Measurements from ENCODE around the gene DNALI1.
A peak's percentile ranks its signal among the peaks of the same experiment; 100 is the strongest.

The DNALI1 gene

DNA sequence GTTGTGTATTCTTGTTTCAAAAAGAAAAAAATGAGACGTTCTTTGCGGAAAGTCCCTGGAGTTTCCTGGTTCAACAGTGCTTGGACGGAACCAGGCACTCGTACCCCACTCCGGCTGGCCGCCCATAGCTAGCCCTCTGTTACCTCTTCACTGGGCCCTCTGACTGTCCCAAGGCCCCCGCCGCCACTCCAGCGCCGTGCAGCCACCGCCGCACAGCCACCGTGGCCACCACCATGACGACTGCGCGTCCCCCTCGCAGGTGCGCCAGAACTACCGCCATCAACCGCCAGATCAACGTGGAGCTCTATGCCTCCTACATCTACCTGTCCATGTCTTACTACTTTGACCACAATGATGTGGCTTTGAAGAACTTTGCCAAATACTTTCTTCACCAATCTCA, 12.2 kb upstream of the DNALI1 start:
- no peaks in the 10 kb centered on the region for H3K9me3 ChIP-seq (ENCODE audit: insufficient read depth, low read length, severe bottlenecking)
- H3K4me2 ChIP-seq (ENCODE audit: insufficient read depth, low read length), result no peak overlapping the region
- no peak overlapping the region for H2AFZ ChIP-seq (ENCODE audit: low read depth, low read length)
- H3K36me3 ChIP-seq (ENCODE audit: insufficient read depth, low read length), result peaks cover 70% of the 10 kb centered on the region
- no peak for TF ChIP-seq EZH2 (IDR thresholded peaks at IDR 0.05; ENCODE audit: borderline replicate concordance, low read depth, low read length, severe bottlenecking)
- TF ChIP-seq, protein P1, sequence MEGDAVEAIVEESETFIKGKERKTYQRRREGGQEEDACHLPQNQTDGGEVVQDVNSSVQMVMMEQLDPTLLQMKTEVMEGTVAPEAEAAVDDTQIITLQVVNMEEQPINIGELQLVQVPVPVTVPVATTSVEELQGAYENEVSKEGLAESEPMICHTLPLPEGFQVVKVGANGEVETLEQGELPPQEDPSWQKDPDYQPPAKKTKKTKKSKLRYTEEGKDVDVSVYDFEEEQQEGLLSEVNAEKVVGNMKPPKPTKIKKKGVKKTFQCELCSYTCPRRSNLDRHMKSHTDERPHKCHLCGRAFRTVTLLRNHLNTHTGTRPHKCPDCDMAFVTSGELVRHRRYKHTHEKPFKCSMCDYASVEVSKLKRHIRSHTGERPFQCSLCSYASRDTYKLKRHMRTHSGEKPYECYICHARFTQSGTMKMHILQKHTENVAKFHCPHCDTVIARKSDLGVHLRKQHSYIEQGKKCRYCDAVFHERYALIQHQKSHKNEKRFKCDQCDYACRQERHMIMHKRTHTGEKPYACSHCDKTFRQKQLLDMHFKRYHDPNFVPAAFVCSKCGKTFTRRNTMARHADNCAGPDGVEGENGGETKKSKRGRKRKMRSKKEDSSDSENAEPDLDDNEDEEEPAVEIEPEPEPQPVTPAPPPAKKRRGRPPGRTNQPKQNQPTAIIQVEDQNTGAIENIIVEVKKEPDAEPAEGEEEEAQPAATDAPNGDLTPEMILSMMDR (IDR thresholded peaks at IDR 0.05; ENCODE audit: borderline replicate concordance, extremely low read depth, low read length, poor library complexity, severe bottlenecking), result no peak
- peaks cover 3% of the 10 kb centered on the region; the same call in 1 of the 2 replicates for H4K20me1 ChIP-seq (ENCODE audit: insufficient read depth, low read length)
- no peak for ATAC-seq (ENCODE audit: insufficient read depth, low read depth)
- H3K27me3 ChIP-seq (ENCODE audit: insufficient read depth, low read length, poor library complexity), result no peaks in the 10 kb centered on the region
- no peak for DNase-seq
- no peaks in the 10 kb centered on the region for H3K4me1 ChIP-seq (ENCODE audit: insufficient read depth, low read length)
- H3K4me3 ChIP-seq (ENCODE audit: low read depth in 1 of 2, low read length in 2 of 2), result no peak overlapping the region
- no peak overlapping the region for H3K9ac ChIP-seq (ENCODE audit: low read depth, low read length)
- peaks cover 8% of the 10 kb centered on the region for H3K79me2 ChIP-seq (ENCODE audit: insufficient read depth, low read length)
- H3K27ac ChIP-seq (ENCODE audit: low read length), result no peak overlapping the region

DNA sequence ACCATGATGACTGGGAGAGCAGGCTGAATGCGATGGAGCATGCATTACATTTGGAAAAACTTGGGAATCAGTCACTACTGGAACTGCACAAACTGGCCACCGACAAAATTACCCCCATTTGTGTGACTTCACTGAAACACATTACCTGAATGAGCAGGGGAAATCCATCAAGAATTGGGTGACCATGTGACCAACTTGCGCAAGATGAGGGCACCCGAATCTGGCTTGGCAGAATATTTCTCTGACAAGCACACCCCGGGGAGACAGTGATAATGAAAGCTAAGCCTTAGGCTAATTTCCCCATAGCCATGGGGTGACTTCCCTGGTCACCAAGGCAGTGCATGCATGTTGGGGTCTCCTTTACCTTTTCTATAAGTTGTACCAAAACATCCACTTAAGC, 11.7 kb upstream of the DNALI1 start:
- Histone ChIP-seq H3K27ac (ENCODE audit: low read length) (no peak overlapping the region), H3K9ac (ENCODE audit: low read depth, low read length) (no peak overlapping the region), H2AFZ (ENCODE audit: low read depth, low read length) (no peak overlapping the region), H3K36me3 (ENCODE audit: insufficient read depth, low read length) (peaks cover 69% of the 10 kb centered on the region), H3K4me3 (ENCODE audit: low read depth in 1 of 2, low read length in 2 of 2) (no peak overlapping the region), H3K9me3 (ENCODE audit: insufficient read depth, low read length, severe bottlenecking) (no peaks in the 10 kb centered on the region), H3K79me2 (ENCODE audit: insufficient read depth, low read length) (peaks cover 10% of the 10 kb centered on the region), H3K4me1 (ENCODE audit: insufficient read depth, low read length) (no peaks in the 10 kb centered on the region), H3K4me2 (ENCODE audit: insufficient read depth, low read length) (no peak overlapping the region), H4K20me1 (ENCODE audit: insufficient read depth, low read length) (peaks cover 3% of the 10 kb centered on the region; the same call in 1 of the 2 replicates), H3K27me3 (ENCODE audit: insufficient read depth, low read length, poor library complexity) (no peaks in the 10 kb centered on the region)
- ATAC-seq (ENCODE audit: insufficient read depth, low read depth) (no peak), DNase-seq (no peak)
- TF ChIP-seq, protein P1 (IDR thresholded peaks at IDR 0.05; ENCODE audit: borderline replicate concordance, extremely low read depth, low read length, poor library complexity, severe bottlenecking), result no peak
- no peak for TF ChIP-seq EZH2 (IDR thresholded peaks at IDR 0.05; ENCODE audit: borderline replicate concordance, low read depth, low read length, severe bottlenecking)

DNA sequence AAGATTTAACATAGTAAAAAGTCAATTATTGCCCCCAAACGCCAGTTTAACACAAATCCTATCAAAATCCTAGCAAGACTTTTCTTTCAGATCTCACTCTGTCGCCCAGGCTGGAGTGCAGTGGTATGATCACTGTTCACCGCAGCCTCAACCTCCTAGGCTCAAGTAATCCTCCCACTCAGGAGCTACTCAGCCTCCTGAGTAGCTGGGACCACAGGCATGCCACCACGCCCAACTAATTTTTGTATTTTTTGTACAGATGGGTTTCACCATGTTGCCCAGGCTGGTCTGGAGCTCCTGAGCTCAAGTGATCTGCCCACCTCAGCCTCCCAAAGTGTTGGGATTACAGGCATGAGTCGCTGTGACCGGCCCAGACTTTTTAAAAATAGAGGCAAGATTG, 7.4 kb upstream of the DNALI1 start:
- Histone ChIP-seq H3K36me3 (ENCODE audit: insufficient read depth, low read length) (peaks cover 68% of the 10 kb centered on the region), H3K4me3 (ENCODE audit: low read depth in 1 of 2, low read length in 2 of 2) (no peak overlapping the region), H3K4me1 (ENCODE audit: insufficient read depth, low read length) (peaks cover 29% of the 10 kb centered on the region), H3K27ac (ENCODE audit: low read length) (no peak overlapping the region), H3K79me2 (ENCODE audit: insufficient read depth, low read length) (peaks cover 47% of the 10 kb centered on the region), H4K20me1 (ENCODE audit: insufficient read depth, low read length) (peaks cover 20% of the 10 kb centered on the region), H3K4me2 (ENCODE audit: insufficient read depth, low read length) (no peak overlapping the region), H3K9me3 (ENCODE audit: insufficient read depth, low read length, severe bottlenecking) (peaks cover under 1% of the 10 kb centered on the region), H3K27me3 (ENCODE audit: insufficient read depth, low read length, poor library complexity) (no peaks in the 10 kb centered on the region), H2AFZ (ENCODE audit: low read depth, low read length) (no peak overlapping the region), H3K9ac (ENCODE audit: low read depth, low read length) (no peak overlapping the region)
- TF ChIP-seq, protein P1 (IDR thresholded peaks at IDR 0.05; ENCODE audit: borderline replicate concordance, extremely low read depth, low read length, poor library complexity, severe bottlenecking), result no peak
- no peak for TF ChIP-seq EZH2 (IDR thresholded peaks at IDR 0.05; ENCODE audit: borderline replicate concordance, low read depth, low read length, severe bottlenecking)
- DNase-seq, result no peak
- no peak for ATAC-seq (ENCODE audit: insufficient read depth, low read depth)

DNA sequence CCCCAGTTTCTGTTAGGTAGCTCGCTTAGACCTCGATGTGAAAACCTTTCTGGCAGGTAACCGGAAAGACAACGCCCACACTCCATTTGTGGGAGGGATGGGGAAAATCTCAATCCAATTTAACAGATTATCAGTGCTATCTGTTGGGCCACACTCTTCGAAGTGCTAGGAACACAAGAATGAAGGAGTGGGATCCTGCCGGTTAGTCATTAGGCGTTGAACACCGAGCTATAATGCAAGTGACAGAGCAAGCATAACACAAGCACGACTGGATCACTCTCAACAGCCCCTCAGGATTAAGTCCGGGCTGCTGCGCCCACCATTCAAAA, 3.2 kb upstream of the DNALI1 start:
- Histone ChIP-seq H3K4me2 (ENCODE audit: insufficient read depth, low read length) (peak overlapping the region; percentile 83), H3K27me3 (ENCODE audit: insufficient read depth, low read length, poor library complexity) (no peaks in the 10 kb centered on the region), H3K4me3 (ENCODE audit: low read depth in 1 of 2, low read length in 2 of 2) (peak overlapping the region; percentile 77 to 83), H3K36me3 (ENCODE audit: insufficient read depth, low read length) (peaks cover 35% of the 10 kb centered on the region), H4K20me1 (ENCODE audit: insufficient read depth, low read length) (peaks cover 17% of the 10 kb centered on the region), H2AFZ (ENCODE audit: low read depth, low read length) (peak overlapping the region; percentile 84), H3K4me1 (ENCODE audit: insufficient read depth, low read length) (peaks cover 32% of the 10 kb centered on the region), H3K9ac (ENCODE audit: low read depth, low read length) (peak overlapping the region; percentile 83), H3K9me3 (ENCODE audit: insufficient read depth, low read length, severe bottlenecking) (peaks cover 4% of the 10 kb centered on the region), H3K79me2 (ENCODE audit: insufficient read depth, low read length) (peaks cover 47% of the 10 kb centered on the region), H3K27ac (ENCODE audit: low read length) (peak overlapping the region; percentile 80)
- TF ChIP-seq EZH2 (IDR thresholded peaks at IDR 0.05; ENCODE audit: borderline replicate concordance, low read depth, low read length, severe bottlenecking), result no peak
- TF ChIP-seq, protein P1 (IDR thresholded peaks at IDR 0.05; ENCODE audit: borderline replicate concordance, extremely low read depth, low read length, poor library complexity, severe bottlenecking), result no peak
- no peak for DNase-seq
- peak; percentile 8; the same call in 1 of the 3 replicates for ATAC-seq (ENCODE audit: insufficient read depth, low read depth)
